HG02642 (cell line): ENCODE data around the gene TXNRD2.
A peak's percentile ranks its signal among the peaks of the same experiment; 100 is the strongest.
"Not testable (repeated sequence)": the region's sequence is repeated elsewhere in the genome, so short reads cannot be mapped to it uniquely, and the experiment has no call there.

Source experiments
- ATAC-seq: cut with Tn5 transposase; IDR thresholded peaks from one replicate; pipeline ENCODE4 v1.9.1; 2021; ENCODE audit warnings: mild to moderate bottlenecking; ENCODE audit not compliant: unreplicated experiment, poor library complexity

The TXNRD2 gene

GRCh38 chr22:19895160-19895849 lies 46.3 kb downstream of the TXNRD2 start:
- no peak for ATAC-seq

DNA sequence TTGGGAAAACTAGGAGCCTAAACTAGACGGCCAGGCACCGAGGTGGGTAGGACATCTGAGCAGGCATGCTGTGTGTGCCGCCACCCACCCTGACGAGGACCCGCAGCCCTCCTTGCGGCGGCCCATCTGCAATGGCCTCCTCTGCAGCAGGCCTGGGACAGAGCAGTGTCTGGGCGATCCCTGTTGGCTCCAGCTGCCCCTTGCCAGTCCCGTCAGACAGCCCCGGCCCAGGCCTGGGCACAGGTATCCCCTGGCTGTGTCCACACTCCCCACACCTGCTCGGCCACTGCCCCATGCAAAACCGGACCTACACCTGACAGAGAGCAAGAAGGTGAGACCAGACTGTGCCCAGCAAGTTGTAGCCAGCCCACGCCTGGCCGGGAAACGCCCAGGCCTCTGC lies 48.3 kb downstream of the TXNRD2 start:
- ATAC-seq = no peak

DNA sequence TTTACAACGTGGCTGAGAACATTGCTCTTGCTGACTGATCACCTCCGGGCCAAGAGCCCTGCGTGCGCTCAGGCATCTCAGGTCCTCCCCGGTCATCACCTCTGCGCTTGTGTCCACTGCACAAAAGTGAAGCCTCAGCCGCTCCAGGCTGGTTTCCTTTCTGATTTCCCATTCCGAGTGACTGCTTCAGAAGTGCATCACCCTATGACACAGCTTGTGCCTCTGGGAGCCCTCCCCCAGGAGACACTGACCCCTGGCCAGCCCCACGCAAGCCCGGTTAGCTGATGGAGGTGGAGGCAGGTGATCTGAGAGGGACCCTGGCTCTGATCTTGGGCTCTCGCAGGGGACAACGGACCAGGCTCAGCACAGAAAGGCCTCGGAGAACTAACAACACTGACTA lies 48.7 kb downstream of the TXNRD2 start:
- ATAC-seq = no peak

DNA sequence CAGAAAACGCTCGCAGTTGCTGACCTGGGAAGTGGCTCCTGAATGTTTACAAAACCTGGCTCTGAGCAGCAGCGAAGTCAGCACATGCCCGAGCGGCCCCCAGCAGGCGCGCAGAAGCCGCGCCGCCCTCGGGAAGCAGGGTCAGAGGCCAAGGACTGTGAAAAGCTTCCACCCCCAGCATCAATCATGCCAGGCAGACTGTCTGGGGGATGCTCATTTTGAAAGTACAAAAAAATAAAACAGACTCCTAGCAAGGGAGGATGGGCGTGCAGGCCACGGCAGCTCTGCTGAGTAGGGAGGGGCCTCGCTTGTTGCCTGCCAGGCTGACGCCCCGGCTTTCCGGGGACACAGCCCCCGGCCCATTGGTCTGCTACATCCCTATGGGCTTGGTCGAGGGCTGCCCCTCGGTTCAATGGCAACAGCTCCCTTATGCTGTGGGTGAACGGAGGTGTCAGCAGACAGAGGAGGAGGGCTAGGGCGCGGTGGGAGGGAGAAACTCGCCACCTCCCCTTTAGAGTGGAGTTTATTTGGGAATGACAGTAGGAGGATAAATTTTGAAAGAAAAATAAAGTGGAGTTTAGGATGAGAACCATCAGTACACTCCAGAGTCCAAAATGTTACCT lies 49.2 kb downstream of the TXNRD2 start:
- peak; percentile 21 for ATAC-seq

DNA sequence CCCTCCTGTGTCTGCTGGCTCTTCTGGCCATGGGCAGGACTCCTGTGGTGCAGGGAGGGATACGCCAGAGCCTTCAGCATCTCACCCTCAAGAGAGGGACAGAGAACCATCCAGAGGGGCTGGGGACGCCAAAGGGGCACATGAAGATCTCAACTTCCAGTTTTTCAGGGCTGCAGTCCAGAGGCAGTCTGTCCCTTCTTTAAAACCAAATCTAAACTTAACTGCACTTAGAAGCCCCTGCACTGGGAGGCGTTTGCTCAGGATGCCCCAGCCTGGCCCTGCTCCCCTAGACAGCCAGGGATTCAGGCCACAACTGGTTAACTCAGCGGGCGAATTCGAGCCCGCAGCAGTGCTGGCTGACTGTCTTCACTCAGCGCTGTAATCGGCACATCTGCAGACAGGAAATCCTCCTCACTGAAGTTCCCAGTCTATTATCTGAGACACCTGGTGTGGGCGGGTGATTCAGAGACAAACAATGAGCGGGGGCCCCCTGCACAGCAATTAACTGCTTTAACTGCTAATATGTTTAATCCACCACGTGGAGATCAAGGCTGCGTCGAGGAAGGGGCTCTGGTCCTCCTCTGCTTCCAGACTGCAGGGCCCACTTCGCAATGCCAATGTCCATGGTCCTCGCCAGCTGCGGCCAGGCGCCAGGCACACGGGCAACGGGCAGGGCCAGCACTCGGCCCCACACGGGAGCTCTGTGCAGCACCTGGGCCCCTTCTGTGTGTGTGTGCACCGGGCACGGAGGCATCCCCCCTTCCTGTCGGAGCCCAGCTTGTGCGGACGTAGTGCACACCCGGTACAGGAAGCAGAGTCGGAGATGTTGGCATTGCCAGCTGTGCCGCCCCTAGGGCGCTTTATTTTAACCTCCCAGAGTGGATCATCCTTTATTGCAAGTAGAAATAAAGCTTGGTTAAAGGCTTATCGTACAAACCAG lies 50.0 kb downstream of the TXNRD2 start:
- peak; percentile 48 for ATAC-seq

DNA sequence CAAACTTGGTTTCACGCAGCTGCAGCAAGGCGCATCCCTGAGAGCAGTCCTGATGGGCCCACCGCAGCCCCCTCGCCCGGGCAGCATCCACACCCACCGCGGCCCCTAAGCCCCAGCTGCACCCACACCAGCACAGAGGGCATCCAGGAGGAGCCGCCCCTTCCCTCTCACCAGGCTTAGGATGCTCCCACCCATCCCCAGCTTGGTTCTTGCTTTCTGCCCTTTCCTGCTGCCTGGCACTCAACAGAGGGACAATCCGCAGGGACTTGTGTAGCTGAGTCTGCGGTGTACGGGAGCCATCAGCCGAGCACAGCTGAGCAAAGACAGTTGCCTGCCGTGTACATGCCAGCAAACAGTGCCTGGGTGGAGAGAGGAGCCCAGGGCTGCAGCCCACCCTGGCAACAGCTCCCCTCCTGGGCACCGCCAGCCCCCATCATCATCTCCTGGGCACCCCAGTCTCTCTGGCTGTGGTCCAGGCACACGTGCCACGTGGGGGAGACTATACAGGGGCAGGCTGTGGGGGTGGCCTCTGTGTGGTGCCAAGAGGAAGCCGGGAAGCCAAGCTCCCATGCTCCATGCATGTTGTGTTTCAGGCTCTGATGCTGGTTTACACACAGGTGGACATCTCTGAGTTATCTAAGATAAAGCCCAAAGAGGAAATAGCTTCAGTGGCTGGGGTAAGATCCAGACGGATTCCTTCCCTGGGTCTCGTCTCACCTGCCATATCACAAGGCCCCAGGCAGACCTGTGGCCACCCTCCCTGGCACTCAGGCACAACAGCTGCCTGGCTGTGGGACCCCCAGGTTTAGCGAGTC lies 50.9 kb downstream of the TXNRD2 start:
- ATAC-seq = no peak

DNA sequence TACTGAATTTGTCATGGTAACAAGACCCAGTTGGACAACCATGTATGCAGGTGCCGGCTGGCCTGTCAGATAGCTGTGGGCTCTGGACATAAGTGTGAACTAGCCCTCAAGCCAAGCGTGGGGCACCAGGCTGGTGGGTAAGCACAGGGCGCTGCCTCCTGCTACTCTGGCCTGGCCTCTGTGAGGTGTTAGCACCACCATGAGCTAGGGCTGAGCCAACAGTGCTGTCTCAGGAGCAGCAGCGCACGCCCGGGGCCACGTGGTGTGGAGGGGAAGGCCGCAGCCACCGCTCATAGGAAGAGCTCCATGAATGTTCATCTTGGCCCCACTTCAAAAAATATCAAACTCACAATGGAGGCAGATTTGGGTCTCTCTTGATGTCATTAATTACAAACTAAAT lies 51.7 kb downstream of the TXNRD2 start:
- ATAC-seq = no peak

- no peak for ATAC-seq
Observed at GRCh38 chr22:19888131-19888746, 53.4 kb downstream of the TXNRD2 start.

- ATAC-seq = no peak
Observed at GRCh38 chr22:19887256-19887985, 54.2 kb downstream of the TXNRD2 start.

- no peak for ATAC-seq
Observed at GRCh38 chr22:19886605-19887255, 54.9 kb downstream of the TXNRD2 start.

DNA sequence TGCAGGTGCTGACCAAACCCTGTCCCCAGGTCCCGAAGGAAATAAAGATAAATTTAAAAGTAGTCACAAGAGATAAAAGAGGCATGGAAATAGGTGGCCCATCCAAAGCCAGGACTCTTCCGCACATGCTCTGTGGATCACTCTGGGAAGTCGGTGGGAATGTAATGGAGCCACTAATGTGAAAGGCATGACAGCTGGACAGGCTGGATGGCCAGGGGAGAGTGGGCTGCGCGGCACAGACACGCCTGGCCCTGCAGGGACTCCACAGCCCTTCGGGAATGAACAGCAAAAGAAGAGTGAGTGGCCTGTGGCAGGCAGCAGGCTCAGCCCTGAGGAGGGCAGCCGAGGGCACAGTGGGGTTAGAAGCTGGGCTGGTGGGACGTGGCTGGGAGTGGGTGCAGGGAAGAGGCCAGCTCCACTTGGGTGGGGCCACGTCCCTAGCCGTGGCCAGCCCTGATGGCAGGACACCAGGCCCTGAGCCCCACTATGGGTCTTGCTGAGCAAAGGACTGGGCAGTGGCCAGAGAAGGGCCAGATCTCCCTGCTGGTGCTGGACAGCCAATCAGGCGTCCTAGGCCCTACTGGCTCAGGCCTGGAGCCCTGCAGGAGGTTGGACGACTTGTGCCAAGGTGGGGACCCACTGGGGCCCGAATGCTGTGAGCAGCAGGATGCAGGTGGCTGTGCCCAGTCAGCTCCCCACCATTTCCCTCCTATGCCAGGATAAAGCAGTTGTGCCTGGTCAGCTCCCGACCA lies 55.6 kb downstream of the TXNRD2 start:
- ATAC-seq = no peak

- ATAC-seq = no peak
Observed at GRCh38 chr22:19884954-19885751, 56.5 kb downstream of the TXNRD2 start.

- ATAC-seq = no peak
Observed at GRCh38 chr22:19884161-19884953, 57.3 kb downstream of the TXNRD2 start.

- ATAC-seq = not testable (repeated sequence)
Observed at GRCh38 chr22:19883446-19883845, 58.2 kb downstream of the TXNRD2 start.

DNA sequence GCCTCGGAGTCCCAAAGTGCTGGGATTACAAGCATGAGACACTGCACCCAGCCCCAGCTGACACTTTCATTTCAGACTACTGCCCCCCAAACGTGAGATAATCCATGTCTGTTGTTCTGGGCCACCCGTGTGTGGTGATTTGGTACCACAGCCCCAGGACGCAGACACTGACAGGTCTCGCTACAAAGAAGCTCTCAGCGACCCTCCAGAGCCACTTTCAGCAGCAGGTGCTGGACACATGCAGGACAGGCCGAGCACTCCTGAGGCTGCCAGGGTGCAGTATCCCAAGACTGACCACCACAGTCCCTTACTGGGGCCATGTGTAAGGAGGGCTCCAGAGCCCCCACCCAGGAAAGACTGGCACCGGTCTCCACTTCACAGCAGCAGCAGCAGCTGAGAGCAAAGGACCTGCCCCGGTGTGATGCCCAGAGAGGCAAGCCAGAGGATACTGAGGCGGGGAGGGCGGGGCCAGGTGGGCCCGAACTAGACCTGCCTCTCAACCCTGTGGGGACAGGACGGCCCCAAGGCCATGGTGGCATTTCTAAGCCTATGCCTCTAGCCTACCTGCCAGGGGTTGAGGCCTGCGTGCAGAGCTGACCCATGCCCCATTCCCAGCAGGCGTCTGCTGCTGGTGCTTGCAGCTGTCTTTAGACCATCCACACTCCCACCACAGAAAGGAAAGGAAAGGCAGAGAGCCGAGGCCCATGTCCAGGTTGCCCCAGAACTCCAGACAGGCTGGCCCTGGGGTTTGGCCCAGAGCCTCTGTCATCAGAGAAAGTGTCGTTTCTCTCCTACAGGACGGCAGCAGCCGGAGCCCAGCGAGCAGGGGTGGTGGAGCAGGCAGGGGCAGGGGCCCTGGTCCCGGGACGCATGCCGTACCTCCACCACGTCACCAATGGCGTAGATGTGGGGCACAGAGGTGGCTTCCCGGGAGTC lies 58.9 kb downstream of the TXNRD2 start:
- ATAC-seq = no peak
